Cardiac muscle cell (in vitro differentiated cells and primary cell): ENCODE measurements around the gene PLBD2. TPM values are rescaled to one million over a fixed set of nuclear protein-coding genes. Genes with fewer than 3 reads are reported as not detected.
A peak's percentile ranks its signal among the peaks of the same experiment; 100 is the strongest.

ENCODE experiments used
- DNase-seq, 2 donors: peaks; one replicate each; pipeline versions ENCODE4 v3.0.0 to v3.0.0-alpha.2; 2010 to 2017; ENCODE audit warnings: low read depth in 1 of 2, low spot score in 1 of 2
- H3K27ac ChIP-seq: fragments of 200-600 bp; sonication (generic); 2 replicates; pipeline ENCODE4 v1.5.1; 2016
- H3K27me3 ChIP-seq: fragments of 200-600 bp; sonication (generic); 2 replicates; pipeline ENCODE4 v1.6.0; 2016; ENCODE audit warnings: control low read depth
- H3K36me3 ChIP-seq: fragments of 200-600 bp; sonication (generic); 2 replicates; pipeline ENCODE4 v1.5.1; 2016; ENCODE audit warnings: control low read depth
- H3K4me1 ChIP-seq: fragments of 200-600 bp; sonication (generic); 2 replicates; pipeline ENCODE4 v1.8.1; 2017; ENCODE audit warnings: low read depth, mild to moderate bottlenecking, mixed run types
- H3K4me3 ChIP-seq: fragments of 200-600 bp; sonication (generic); 2 replicates; pipeline ENCODE4 v1.5.1; 2016; ENCODE audit warnings: mild to moderate bottlenecking
- H3K9me3 ChIP-seq: fragments of 200-600 bp; sonication (generic); 2 replicates; pipeline ENCODE4 v1.5.1; 2017; ENCODE audit warnings: low read depth, mild to moderate bottlenecking, control low read depth
- polyA plus RNA-seq: library from polyadenylated mRNA; unstranded; fragments of >200 nt; fragmentation: Nextera tagmentation; extraction: Ambion mirVana; gene quantifications from 2 replicates; pipeline ENCODE4 v1.2.1, GENCODE V29; 2016
- total RNA-seq: library from RNA; depleted of rRNA; stranded (reverse); fragments of >200 nt; gene quantifications from 2 replicates; pipeline ENCODE4 v1.2.3, GENCODE V29; 2016
- TF ChIP-seq, protein P1 (sequence below): IDR thresholded peaks from 2 replicates; pipeline ENCODE4 v1.5.1; 2012; ENCODE audit warnings: low read depth, mild to moderate bottlenecking, low read length

The PLBD2 gene
- total and polyA plus RNA-seq, 2 experiments from 2014 or later, result 11.7 to 17.3 TPM

DNA sequence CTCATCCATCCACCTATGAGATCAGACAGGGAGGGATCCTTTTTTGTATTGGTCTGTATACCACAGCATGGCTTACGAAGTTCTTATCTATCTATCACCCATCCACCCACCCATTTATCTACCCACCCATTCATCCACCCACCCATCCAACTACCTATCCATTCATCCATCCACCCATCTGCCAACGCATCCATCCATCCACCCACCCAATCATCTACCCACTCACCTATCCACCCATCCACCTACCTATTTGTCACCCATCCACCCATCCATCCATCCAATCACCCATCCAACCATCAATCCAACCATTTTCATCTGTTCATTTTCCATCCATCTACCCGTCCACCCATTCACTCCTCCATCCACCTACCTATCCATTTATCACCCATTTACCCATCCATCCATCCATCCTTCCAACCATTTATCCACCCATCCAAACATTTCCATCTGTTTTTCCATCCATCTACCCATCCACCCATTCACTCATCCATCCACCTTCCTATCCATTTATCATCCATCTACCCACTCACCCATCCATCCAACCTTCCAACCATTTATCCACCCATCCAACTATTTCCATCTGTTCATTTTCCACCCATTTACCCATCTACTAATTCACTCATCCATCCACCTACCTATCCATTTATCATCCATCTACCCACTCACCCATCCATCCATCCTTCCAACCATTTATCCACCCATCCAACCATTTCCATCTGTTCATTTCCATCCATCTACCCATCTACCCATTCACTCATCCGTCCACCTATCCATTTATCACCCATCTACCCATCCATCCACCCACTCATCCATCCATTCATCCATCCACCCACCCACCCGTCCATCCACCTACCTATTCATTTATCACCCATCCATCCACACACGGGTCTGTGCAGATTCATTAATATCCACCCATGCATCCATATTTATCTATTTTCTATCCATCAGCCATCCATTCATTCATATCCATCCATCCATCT lies 32.0 kb downstream of the PLBD2 start:
- no peak overlapping the region for H3K27ac ChIP-seq
- H3K4me3 ChIP-seq, result no peak overlapping the region
- no peaks in the 10 kb centered on the region for H3K27me3 ChIP-seq
- TF ChIP-seq, protein P1, sequence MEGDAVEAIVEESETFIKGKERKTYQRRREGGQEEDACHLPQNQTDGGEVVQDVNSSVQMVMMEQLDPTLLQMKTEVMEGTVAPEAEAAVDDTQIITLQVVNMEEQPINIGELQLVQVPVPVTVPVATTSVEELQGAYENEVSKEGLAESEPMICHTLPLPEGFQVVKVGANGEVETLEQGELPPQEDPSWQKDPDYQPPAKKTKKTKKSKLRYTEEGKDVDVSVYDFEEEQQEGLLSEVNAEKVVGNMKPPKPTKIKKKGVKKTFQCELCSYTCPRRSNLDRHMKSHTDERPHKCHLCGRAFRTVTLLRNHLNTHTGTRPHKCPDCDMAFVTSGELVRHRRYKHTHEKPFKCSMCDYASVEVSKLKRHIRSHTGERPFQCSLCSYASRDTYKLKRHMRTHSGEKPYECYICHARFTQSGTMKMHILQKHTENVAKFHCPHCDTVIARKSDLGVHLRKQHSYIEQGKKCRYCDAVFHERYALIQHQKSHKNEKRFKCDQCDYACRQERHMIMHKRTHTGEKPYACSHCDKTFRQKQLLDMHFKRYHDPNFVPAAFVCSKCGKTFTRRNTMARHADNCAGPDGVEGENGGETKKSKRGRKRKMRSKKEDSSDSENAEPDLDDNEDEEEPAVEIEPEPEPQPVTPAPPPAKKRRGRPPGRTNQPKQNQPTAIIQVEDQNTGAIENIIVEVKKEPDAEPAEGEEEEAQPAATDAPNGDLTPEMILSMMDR, result no peak
- no peak for DNase-seq
- H3K36me3 ChIP-seq, result no peaks in the 10 kb centered on the region
- no peaks in the 10 kb centered on the region for H3K4me1 ChIP-seq
- H3K9me3 ChIP-seq, result no peaks in the 10 kb centered on the region

DNA sequence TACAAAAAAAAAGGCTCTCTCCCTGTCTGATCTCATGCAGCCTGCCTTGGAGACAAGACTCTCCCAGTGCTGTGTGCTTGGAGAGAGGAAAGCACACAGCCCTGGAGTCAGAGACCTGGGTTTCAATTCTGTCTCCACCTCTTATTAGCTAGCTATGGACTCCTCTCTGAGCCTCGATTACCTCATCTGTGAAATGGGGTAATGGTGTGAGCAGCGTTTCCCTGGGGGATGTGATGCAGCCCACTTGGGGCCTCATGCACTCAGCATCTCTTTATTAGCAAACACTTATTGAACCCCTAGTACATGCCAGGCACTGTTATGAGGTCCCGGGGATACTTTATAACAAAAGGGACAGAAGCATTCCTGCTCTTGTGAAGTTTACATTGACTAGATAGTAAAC lies 32.8 kb downstream of the PLBD2 start:
- no peak for DNase-seq
- TF ChIP-seq, protein P1, result no peak

DNA sequence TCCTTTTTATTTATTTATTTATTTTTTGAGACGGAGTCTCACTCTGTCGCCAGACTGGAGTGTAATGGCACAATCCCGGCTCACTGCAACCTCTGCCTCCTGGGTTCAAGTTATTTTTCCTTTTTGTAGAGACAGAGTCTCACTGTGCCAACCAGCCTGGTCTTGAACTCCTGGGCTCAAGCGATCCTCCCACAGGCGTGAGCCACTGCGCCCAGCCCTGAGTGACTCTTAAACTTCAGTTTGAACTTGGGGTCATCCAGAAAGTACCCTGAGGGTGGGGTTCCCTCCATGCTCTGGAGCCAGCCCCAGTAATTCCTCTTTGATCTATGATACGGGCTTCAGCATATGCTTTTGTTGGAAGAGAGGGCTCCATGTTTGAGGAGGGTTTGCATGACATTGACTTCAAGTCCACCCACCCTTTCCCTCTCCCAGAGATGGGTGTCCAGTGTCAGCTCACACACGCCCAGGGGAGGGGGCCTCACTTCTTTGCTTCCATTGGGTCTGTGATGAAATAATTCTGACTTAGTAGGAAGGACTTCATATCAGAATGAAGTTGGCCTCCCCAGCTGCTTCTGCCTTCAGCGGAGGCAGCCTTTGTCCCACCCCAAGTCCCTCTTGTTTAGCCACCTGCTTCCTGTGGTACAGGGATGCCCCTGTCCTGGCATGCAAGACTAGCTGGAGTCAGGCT lies 33.4 kb downstream of the PLBD2 start:
- Histone ChIP-seq H3K4me3 (no peak overlapping the region), H3K27me3 (no peaks in the 10 kb centered on the region), H3K9me3 (no peaks in the 10 kb centered on the region), H3K4me1 (no peaks in the 10 kb centered on the region), H3K27ac (no peak overlapping the region), H3K36me3 (no peaks in the 10 kb centered on the region)
- TF ChIP-seq, protein P1, result no peak
- no peak for DNase-seq

More for the DNA sequence above, 32.8 kb downstream of the PLBD2 start:
- Histone ChIP-seq H3K4me1 (no peaks in the 10 kb centered on the region), H3K4me3 (no peak overlapping the region), H3K36me3 (no peaks in the 10 kb centered on the region), H3K27ac (no peak overlapping the region), H3K27me3 (no peaks in the 10 kb centered on the region), H3K9me3 (no peaks in the 10 kb centered on the region)

DNA sequence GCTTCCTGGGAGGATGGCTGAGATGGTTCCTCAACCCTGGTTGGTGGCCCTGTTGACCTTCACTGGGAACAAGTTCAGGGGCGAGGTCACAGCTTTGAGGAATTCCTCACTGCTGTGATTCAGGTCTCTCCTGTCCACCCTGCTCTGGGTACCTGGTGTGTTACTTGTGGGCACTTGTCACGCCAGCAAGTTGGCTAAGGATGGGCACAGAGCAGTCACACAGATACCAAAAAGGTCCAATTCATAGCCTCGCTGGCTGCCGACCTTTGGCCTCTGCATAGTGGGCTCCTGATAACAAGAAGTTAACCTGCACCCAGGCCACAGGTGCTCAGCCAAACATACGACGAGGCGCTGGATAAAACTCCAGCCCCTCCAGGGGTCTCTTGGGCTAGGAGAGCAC lies 34.1 kb downstream of the PLBD2 start:
- Histone ChIP-seq H3K4me1 (no peaks in the 10 kb centered on the region), H3K9me3 (no peaks in the 10 kb centered on the region), H3K4me3 (no peak overlapping the region), H3K27ac (no peak overlapping the region), H3K36me3 (no peaks in the 10 kb centered on the region), H3K27me3 (peaks cover 3% of the 10 kb centered on the region)
- TF ChIP-seq, protein P1, result no peak
- no peak for DNase-seq

DNA sequence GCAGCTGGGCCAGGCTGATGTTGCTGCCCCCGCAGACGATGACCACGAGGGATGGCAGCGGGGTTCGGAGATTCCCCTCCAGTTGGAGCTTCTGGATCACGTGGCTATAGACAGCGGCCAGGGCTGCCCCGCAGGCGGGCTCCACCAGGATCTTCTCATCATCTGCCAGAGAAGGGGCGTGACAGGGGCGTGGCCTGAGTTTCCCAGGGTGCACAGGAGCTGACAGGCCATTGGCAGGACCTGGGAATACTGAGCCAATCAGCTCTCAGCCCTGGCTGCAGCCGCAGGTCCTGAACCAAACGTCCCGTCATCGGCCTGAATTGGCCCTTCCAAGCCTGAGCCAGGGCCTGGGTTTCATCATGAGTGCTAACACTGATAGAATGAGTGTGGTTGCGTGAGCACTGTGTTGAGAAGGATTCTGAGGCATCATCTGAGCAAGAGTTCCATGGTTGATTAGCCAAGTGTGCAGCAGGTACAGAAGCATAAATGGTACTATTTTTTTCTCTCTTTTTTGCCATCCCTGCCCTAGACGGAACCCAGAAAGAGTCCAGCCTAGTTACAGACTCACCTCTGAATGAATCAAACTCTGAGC lies 34.7 kb downstream of the PLBD2 start:
- Histone ChIP-seq H3K27ac (no peak overlapping the region), H3K9me3 (no peaks in the 10 kb centered on the region), H3K27me3 (peaks cover 3% of the 10 kb centered on the region), H3K36me3 (no peaks in the 10 kb centered on the region), H3K4me1 (no peaks in the 10 kb centered on the region), H3K4me3 (no peak overlapping the region)
- TF ChIP-seq, protein P1, result no peak
- peak in 1 of 2 donors; percentile 44 for DNase-seq
